A549 (cell line): ENCODE measurements around the gene SIM1. TPM values are rescaled to one million over a fixed set of nuclear protein-coding genes. Genes with fewer than 3 reads are reported as not detected.

ENCODE experiments used
- ATAC-seq, 2 experiments: fragments of 200-7000 bp in 1 of 2; fragments of >200 bp in 1 of 2; cut with Nextera tagmentation in 1 of 2; cut with Tn5 transposase in 1 of 2; 3 replicates each; pipeline versions ENCODE4 v1.8.0 to v1.9.1; 2018 to 2020; ENCODE audit warnings: mild to moderate bottlenecking in 1 of 2, moderate library complexity in 1 of 2
- CTCF ChIA-PET: fragments of 300-600 bp; sonication (Branson Sonifier 250); formaldehyde crosslinking; extraction: SDS; loops from one replicate; lab custom pipeline; 2021; ENCODE audit warnings: antibody characterized with exemption, inconsistent platforms; lab: Yijun Ruan, JAX
- POLR2A ChIA-PET: fragments of 350-600 bp; formaldehyde crosslinking; extraction: SDS; loops from one replicate; lab custom pipeline; 2021; ENCODE audit warnings: antibody characterized with exemption, inconsistent platforms; lab: Yijun Ruan, JAX
- DNase-seq, 2 experiments: peaks; one replicate each; pipeline versions ENCODE4 v3.0.0 to v3.0.0-alpha.2; 2011 to 2016; ENCODE audit warnings: low read depth in 1 of 2, low spot score in 1 of 2
- FAIRE-seq: peaks from 2 replicates; lab custom pipeline; 2011; peaks lifted over from hg19 to GRCh38; lab: Jason Lieb, UNC
- H3K27ac ChIP-seq, 2 experiments: fragments of >200 bp; sonication (Bioruptor Twin); formaldehyde crosslinking; 3 replicates each; pipeline ENCODE4 v1.5.1; 2016 to 2017
- H3K4me1 ChIP-seq: fragments of >200 bp; sonication (Bioruptor Twin); formaldehyde crosslinking; 3 replicates; pipeline ENCODE4 v1.6.1; 2016
- H3K4me2 ChIP-seq: fragments of >200 bp; sonication (Bioruptor Twin); formaldehyde crosslinking; 3 replicates; pipeline ENCODE4 v1.6.1; 2016
- H3K4me3 ChIP-seq: fragments of >200 bp; sonication (Bioruptor Twin); formaldehyde crosslinking; 3 replicates; pipeline ENCODE4 v1.5.1; 2016
- H3K9me3 ChIP-seq: fragments of >200 bp; sonication (Bioruptor Twin); formaldehyde crosslinking; 3 replicates; pipeline ENCODE4 v1.6.1; 2016
- CBX8 ChIP-seq: fragments of 200-600 bp; sonication (generic); IDR thresholded peaks from 2 replicates; pipeline ENCODE4 v1.6.1; 2016
- CHD4 ChIP-seq: fragments of 200-600 bp; sonication (generic); IDR thresholded peaks from 2 replicates; pipeline ENCODE4 v1.6.1; 2016; ENCODE audit warnings: antibody characterized with exemption, mild to moderate bottlenecking, borderline replicate concordance
- EHF ChIP-seq: fragments of 250-450 bp; sonication (Bioruptor Pico); IDR thresholded peaks from 2 replicates; pipeline ENCODE4 v1.5.0; 2020; ENCODE audit warnings: mild to moderate bottlenecking
- EP300 ChIP-seq, 2 experiments: fragments of >200 bp; sonication (Bioruptor Twin); formaldehyde crosslinking; IDR thresholded peaks; 2 replicates in 1 of 2; 3 replicates in 1 of 2; pipeline ENCODE4 v1.6.1; 2016 to 2017
- ESRRA ChIP-seq: fragments of 150-350 bp; IDR thresholded peaks from 2 replicates; pipeline ENCODE4 v1.6.1; 2014; ENCODE audit warnings: mild to moderate bottlenecking, low read length, borderline replicate concordance
- FOSB ChIP-seq: fragments of 250-450 bp; sonication (Bioruptor Pico); IDR thresholded peaks from 2 replicates; pipeline ENCODE4 v1.5.0; 2020; ENCODE audit warnings: mild to moderate bottlenecking, moderate library complexity
- FOSL2 ChIP-seq, 2 experiments: fragments of 450-650 bp in 1 of 2; fragments of >200 bp in 1 of 2; sonication (Bioruptor Twin) in 1 of 2; formaldehyde crosslinking; IDR thresholded peaks; 2 replicates each; pipeline versions ENCODE4 v1.5.0 to v1.6.1; 2016 to 2020; ENCODE audit warnings: mild to moderate bottlenecking in 1 of 2, moderate library complexity in 1 of 2
- FOXS1 ChIP-seq: fragments of 250-450 bp; sonication (Bioruptor Pico); IDR thresholded peaks from 2 replicates; pipeline ENCODE4 v1.5.0; 2020; ENCODE audit warnings: mild to moderate bottlenecking, moderate library complexity
- HDAC2 ChIP-seq: fragments of 200-600 bp; sonication (generic); IDR thresholded peaks from 2 replicates; pipeline ENCODE4 v1.6.1; 2016
- HEYL ChIP-seq: fragments of 250-450 bp; sonication (Bioruptor Pico); IDR thresholded peaks from 2 replicates; pipeline ENCODE4 v1.8.0; 2021; ENCODE audit warnings: mild to moderate bottlenecking, moderate library complexity
- HOXB13 ChIP-seq: fragments of 250-450 bp; sonication (Bioruptor Pico); IDR thresholded peaks from 2 replicates; pipeline ENCODE4 v1.5.0; 2020; ENCODE audit warnings: low read depth, mild to moderate bottlenecking, moderate library complexity
- JUN ChIP-seq, 2 experiments: fragments of >200 bp; sonication (Bioruptor Twin); formaldehyde crosslinking; IDR thresholded peaks; 2 replicates in 1 of 2; 3 replicates in 1 of 2; pipeline ENCODE4 v1.6.1; 2016 to 2017
- NPAS2 ChIP-seq: fragments of 250-450 bp; sonication (Bioruptor Pico); IDR thresholded peaks from 2 replicates; pipeline ENCODE4 v1.8.0; 2022; ENCODE audit warnings: mild to moderate bottlenecking, moderate library complexity, borderline replicate concordance
- NR3C1 ChIP-seq: fragments of >200 bp; sonication (Bioruptor Twin); formaldehyde crosslinking; IDR thresholded peaks from 3 replicates; pipeline ENCODE4 v1.6.1; 2017
- POLR2AphosphoS2 ChIP-seq: conservative IDR thresholded peaks from 2 replicates; pipeline ENCODE4 v1.6.1; 2012; ENCODE audit warnings: low read length, improper control_type of control experiment, inconsistent platforms
- RCOR1 ChIP-seq: fragments of 150-350 bp; IDR thresholded peaks from 2 replicates; pipeline ENCODE4 v1.6.1; 2014; ENCODE audit warnings: antibody characterized with exemption, low read length, low read depth
- SMC3 ChIP-seq: fragments of >200 bp; sonication (Bioruptor Twin); formaldehyde crosslinking; IDR thresholded peaks from 3 replicates; pipeline ENCODE4 v1.6.1; 2018; ENCODE audit warnings: inconsistent platforms
- TFCP2L1 ChIP-seq: fragments of 250-450 bp; sonication (Bioruptor Pico); IDR thresholded peaks from 2 replicates; pipeline ENCODE4 v1.5.0; 2021; ENCODE audit warnings: mild to moderate bottlenecking
- TP53 ChIP-seq: fragments of 250-450 bp; sonication (Bioruptor Pico); IDR thresholded peaks from 2 replicates; pipeline ENCODE4 v1.5.0; 2021; ENCODE audit warnings: mild to moderate bottlenecking, moderate library complexity
- ZSCAN20 ChIP-seq: fragments of 250-450 bp; sonication (Bioruptor Pico); IDR thresholded peaks from 2 replicates; pipeline ENCODE4 v1.8.0; 2022; ENCODE audit warnings: mild to moderate bottlenecking, moderate library complexity
- WGBS: methylation state at CpG from one replicate; pipeline ENCODE4 v1.1.6; 2017; ENCODE audit errors: missing lambda C conversion rate; 5-methylcytosine and 5-hydroxymethylcytosine counted together
- polyA plus RNA-seq, 4 experiments: library from polyadenylated mRNA; depleted of rRNA in 3 of 4; stranded (reverse); fragments of >200 nt; fragmentation: RNase III in 1 of 4; extraction: RNeasy Plus Mini Kit Qiagen cat#74134 plus additional on column Dnase treatment in 1 of 4; gene quantifications; 2 replicates in 3 of 4; 3 replicates in 1 of 4; pipeline ENCODE4 v1.2.3, GENCODE V29; 2011 to 2017
- TF ChIP-seq, protein P1 (sequence below): fragments of 150-350 bp; IDR thresholded peaks from 2 replicates; pipeline ENCODE4 v1.6.1; 2014; ENCODE audit warnings: low read depth, mild to moderate bottlenecking, low read length
- TF ChIP-seq, protein P2 (sequence below): fragments of 250-450 bp; sonication (Bioruptor Pico); IDR thresholded peaks from 2 replicates; pipeline ENCODE4 v1.5.0; 2021; ENCODE audit warnings: mild to moderate bottlenecking, moderate library complexity, borderline replicate concordance
- TF ChIP-seq, protein P3 (sequence below): fragments of 200-600 bp; sonication (generic); IDR thresholded peaks from 2 replicates; pipeline ENCODE4 v1.6.1; 2016; ENCODE audit warnings: antibody characterized with exemption, mild to moderate bottlenecking, moderate library complexity
- TF ChIP-seq, protein P4 (sequence below): fragments of 250-450 bp; sonication (Bioruptor Pico); IDR thresholded peaks from 2 replicates; pipeline ENCODE4 v1.5.0; 2020; ENCODE audit warnings: low read depth, mild to moderate bottlenecking, moderate library complexity
- TF ChIP-seq, protein P5 (sequence below): IDR thresholded peaks from 2 replicates; pipeline ENCODE4 v1.6.1; 2012
- TF ChIP-seq, protein P6 (sequence below): fragments of >200 bp; sonication (Bioruptor Twin); formaldehyde crosslinking; IDR thresholded peaks from 2 replicates; pipeline ENCODE4 v1.6.1; 2016

Gene SIM1
- polyA plus RNA-seq, 2 of the 4 experiments (the other 2 are of a cell fraction) = not detected

DNA sequence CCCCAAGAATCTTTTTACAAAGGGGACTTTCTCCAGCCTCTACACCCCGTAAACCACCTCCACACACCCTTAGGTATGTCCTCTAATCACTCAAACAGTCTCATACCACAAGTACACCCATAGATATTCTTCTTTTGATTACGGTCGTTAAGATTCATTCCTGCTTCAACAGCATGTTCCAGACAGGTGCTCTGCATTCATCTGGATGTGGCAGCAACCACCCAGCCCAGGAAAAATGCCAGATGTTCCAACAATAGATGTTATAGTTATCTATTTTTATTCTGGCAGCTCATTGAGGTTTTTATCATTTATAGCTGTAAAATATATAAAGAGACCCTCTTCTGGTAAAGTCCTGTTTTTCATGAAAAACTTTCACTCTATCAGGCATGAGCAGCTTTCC lies 60.7 kb downstream of the SIM1 start:
- WGBS = 84% methylated on average over 3 of the region's 3 CpGs
- no peak overlapping the region for H3K4me3 ChIP-seq
- POLR2A ChIA-PET = no interaction called here
- FAIRE-seq (no peak), DNase-seq (no peak), ATAC-seq (no peak)
- CTCF ChIA-PET = no interaction called here
- H3K4me1 ChIP-seq = no peaks in the 10 kb centered on the region
- H3K4me2 ChIP-seq = no peak overlapping the region
- H3K9me3 ChIP-seq = no peaks in the 10 kb centered on the region
- no peak overlapping the region for H3K27ac ChIP-seq
- TF ChIP-seq EP300 (IDR thresholded peaks at IDR 0.05) (no peak), EHF (CRISPR knock-in tag) (no peak), TP53 (CRISPR knock-in tag) (no peak), SMC3 (no peak), NR3C1 (no peak), HDAC2 (no peak), TFCP2L1 (no peak), FOSL2 (IDR thresholded peaks at IDR 0.05) (no peak), FOSL2 (CRISPR knock-in tag; IDR thresholded peaks at IDR 0.05) (no peak), FOSB (no peak), ESRRA (no peak), CHD4 (no peak), RCOR1 (no peak), POLR2AphosphoS2 (no peak), NPAS2 (CRISPR knock-in tag) (no peak), HEYL (CRISPR knock-in tag) (no peak), HOXB13 (CRISPR knock-in tag) (no peak)
- TF ChIP-seq, protein P1, sequence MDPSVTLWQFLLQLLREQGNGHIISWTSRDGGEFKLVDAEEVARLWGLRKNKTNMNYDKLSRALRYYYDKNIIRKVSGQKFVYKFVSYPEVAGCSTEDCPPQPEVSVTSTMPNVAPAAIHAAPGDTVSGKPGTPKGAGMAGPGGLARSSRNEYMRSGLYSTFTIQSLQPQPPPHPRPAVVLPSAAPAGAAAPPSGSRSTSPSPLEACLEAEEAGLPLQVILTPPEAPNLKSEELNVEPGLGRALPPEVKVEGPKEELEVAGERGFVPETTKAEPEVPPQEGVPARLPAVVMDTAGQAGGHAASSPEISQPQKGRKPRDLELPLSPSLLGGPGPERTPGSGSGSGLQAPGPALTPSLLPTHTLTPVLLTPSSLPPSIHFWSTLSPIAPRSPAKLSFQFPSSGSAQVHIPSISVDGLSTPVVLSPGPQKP = no peak
- TF ChIP-seq, protein P2, sequence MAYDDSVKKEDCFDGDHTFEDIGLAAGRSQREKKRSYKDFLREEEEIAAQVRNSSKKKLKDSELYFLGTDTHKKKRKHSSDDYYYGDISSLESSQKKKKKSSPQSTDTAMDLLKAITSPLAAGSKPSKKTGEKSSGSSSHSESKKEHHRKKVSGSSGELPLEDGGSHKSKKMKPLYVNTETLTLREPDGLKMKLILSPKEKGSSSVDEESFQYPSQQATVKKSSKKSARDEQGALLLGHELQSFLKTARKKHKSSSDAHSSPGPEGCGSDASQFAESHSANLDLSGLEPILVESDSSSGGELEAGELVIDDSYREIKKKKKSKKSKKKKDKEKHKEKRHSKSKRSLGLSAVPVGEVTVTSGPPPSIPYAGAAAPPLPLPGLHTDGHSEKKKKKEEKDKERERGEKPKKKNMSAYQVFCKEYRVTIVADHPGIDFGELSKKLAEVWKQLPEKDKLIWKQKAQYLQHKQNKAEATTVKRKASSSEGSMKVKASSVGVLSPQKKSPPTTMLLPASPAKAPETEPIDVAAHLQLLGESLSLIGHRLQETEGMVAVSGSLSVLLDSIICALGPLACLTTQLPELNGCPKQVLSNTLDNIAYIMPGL (CRISPR knock-in tag) = no peak
- TF ChIP-seq, protein P3, sequence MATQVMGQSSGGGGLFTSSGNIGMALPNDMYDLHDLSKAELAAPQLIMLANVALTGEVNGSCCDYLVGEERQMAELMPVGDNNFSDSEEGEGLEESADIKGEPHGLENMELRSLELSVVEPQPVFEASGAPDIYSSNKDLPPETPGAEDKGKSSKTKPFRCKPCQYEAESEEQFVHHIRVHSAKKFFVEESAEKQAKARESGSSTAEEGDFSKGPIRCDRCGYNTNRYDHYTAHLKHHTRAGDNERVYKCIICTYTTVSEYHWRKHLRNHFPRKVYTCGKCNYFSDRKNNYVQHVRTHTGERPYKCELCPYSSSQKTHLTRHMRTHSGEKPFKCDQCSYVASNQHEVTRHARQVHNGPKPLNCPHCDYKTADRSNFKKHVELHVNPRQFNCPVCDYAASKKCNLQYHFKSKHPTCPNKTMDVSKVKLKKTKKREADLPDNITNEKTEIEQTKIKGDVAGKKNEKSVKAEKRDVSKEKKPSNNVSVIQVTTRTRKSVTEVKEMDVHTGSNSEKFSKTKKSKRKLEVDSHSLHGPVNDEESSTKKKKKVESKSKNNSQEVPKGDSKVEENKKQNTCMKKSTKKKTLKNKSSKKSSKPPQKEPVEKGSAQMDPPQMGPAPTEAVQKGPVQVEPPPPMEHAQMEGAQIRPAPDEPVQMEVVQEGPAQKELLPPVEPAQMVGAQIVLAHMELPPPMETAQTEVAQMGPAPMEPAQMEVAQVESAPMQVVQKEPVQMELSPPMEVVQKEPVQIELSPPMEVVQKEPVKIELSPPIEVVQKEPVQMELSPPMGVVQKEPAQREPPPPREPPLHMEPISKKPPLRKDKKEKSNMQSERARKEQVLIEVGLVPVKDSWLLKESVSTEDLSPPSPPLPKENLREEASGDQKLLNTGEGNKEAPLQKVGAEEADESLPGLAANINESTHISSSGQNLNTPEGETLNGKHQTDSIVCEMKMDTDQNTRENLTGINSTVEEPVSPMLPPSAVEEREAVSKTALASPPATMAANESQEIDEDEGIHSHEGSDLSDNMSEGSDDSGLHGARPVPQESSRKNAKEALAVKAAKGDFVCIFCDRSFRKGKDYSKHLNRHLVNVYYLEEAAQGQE = no peak

DNA sequence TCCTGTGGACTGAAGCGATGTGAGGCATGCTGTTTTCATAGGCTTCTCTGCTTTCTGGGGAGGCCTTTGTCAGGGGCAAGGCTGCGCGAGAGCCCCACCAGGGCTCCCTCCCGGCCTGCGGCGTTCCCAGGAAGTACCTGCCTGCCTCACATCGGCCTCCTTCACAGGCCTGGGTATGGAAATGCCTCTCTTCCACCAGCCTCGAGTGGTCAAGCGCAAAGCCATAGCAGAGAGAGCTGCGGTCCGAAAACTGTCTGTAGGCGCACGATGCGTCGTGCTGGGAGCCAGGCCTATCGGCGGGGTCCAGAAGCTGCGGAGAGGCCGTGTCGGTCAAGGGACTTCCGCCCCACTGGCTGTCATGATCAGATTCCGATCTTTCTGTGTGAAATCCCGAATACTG lies 71.2 kb downstream of the SIM1 start:
- DNase-seq = no peak
- H3K9me3 ChIP-seq = no peaks in the 10 kb centered on the region
- H3K4me3 ChIP-seq = no peak overlapping the region
- ATAC-seq = no peak
- H3K27ac ChIP-seq = no peak overlapping the region
- no peak for FAIRE-seq
- TF ChIP-seq, protein P4, sequence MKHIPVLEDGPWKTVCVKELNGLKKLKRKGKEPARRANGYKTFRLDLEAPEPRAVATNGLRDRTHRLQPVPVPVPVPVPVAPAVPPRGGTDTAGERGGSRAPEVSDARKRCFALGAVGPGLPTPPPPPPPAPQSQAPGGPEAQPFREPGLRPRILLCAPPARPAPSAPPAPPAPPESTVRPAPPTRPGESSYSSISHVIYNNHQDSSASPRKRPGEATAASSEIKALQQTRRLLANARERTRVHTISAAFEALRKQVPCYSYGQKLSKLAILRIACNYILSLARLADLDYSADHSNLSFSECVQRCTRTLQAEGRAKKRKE (CRISPR knock-in tag) = no peak
- no peak for TF ChIP-seq HDAC2
- no peak for TF ChIP-seq JUN (IDR thresholded peaks at IDR 0.05)
- TF ChIP-seq, protein P5, sequence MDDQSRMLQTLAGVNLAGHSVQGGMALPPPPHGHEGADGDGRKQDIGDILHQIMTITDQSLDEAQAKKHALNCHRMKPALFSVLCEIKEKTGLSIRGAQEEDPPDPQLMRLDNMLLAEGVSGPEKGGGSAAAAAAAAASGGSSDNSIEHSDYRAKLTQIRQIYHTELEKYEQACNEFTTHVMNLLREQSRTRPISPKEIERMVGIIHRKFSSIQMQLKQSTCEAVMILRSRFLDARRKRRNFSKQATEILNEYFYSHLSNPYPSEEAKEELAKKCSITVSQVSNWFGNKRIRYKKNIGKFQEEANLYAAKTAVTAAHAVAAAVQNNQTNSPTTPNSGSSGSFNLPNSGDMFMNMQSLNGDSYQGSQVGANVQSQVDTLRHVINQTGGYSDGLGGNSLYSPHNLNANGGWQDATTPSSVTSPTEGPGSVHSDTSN = no peak
- TF ChIP-seq FOXS1 (CRISPR knock-in tag) = no peak
- TF ChIP-seq, protein P2 (CRISPR knock-in tag) = no peak
- TF ChIP-seq, protein P6, sequence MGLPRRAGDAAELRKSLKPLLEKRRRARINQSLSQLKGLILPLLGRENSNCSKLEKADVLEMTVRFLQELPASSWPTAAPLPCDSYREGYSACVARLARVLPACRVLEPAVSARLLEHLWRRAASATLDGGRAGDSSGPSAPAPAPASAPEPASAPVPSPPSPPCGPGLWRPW = no peak
- no peak for TF ChIP-seq TFCP2L1
- TF ChIP-seq POLR2AphosphoS2 = no peak
- TF ChIP-seq ZSCAN20 (CRISPR knock-in tag) = no peak
- TF ChIP-seq CBX8 = no peak
- TF ChIP-seq CHD4 = no peak
- H3K4me2 ChIP-seq = no peak overlapping the region
- WGBS = 89% methylated on average over 22 of the region's 23 CpGs
- H3K4me1 ChIP-seq = no peaks in the 10 kb centered on the region
- POLR2A ChIA-PET = no interaction called here
- CTCF ChIA-PET = no interaction called here
